KMS-11 (cell line): ENCODE measurements around the gene MICAL3.

ENCODE experiments used
- H2AFZ ChIP-seq: fragments of 200-600 bp; sonication (generic); 2 replicates; pipeline ENCODE4 v1.6.1; 2016; ENCODE audit warnings: antibody characterized with exemption, mixed run types, low read depth
- H3K27ac ChIP-seq: fragments of 200-600 bp; sonication (generic); 2 replicates; pipeline ENCODE4 v1.6.1; 2016; ENCODE audit warnings: mild to moderate bottlenecking, mixed run types
- H3K27me3 ChIP-seq: fragments of 200-600 bp; sonication (generic); 2 replicates; pipeline ENCODE4 v1.6.1; 2017; ENCODE audit warnings: mild to moderate bottlenecking, low read depth, mixed run types, moderate library complexity; ENCODE audit not compliant: insufficient read depth
- H3K36me3 ChIP-seq: fragments of 200-600 bp; sonication (generic); 2 replicates; pipeline ENCODE4 v1.6.1; 2017; ENCODE audit warnings: mild to moderate bottlenecking, mixed run types; ENCODE audit not compliant: insufficient read depth
- H3K4me1 ChIP-seq: fragments of 200-600 bp; sonication (generic); 2 replicates; pipeline ENCODE4 v1.6.1; 2016; ENCODE audit warnings: mild to moderate bottlenecking, low read depth, mixed run types; ENCODE audit not compliant: poor library complexity, severe bottlenecking
- H3K4me2 ChIP-seq: fragments of 200-600 bp; sonication (generic); 2 replicates; pipeline ENCODE4 v1.7.0; 2016; ENCODE audit warnings: mild to moderate bottlenecking, mixed run types
- H3K4me3 ChIP-seq: fragments of 200-600 bp; sonication (generic); IDR thresholded peaks from 2 replicates; pipeline ENCODE4 v1.6.1; 2017; ENCODE audit warnings: low read depth, low read length, mixed read lengths; ENCODE audit not compliant: insufficient read depth
- H3K79me2 ChIP-seq: fragments of 200-600 bp; sonication (generic); 2 replicates; pipeline ENCODE4 v1.6.1; 2016; ENCODE audit warnings: low read depth, mixed run types; ENCODE audit not compliant: insufficient read depth
- H3K9ac ChIP-seq: fragments of 200-600 bp; sonication (generic); 2 replicates; pipeline ENCODE4 v1.6.1; 2016; ENCODE audit warnings: mild to moderate bottlenecking, mixed run types
- H4K20me1 ChIP-seq: fragments of 200-600 bp; sonication (generic); 2 replicates; pipeline ENCODE4 v1.6.1; 2016; ENCODE audit warnings: mild to moderate bottlenecking, mixed run types; ENCODE audit not compliant: insufficient read depth
- TF ChIP-seq, protein P1 (sequence below): fragments of 200-600 bp; sonication (generic); conservative IDR thresholded peaks from 2 replicates; pipeline ENCODE4 v1.6.1; 2017; ENCODE audit warnings: low read depth, mild to moderate bottlenecking, antibody characterized with exemption, low read length, moderate library complexity, mixed read lengths

Gene MICAL3

DNA sequence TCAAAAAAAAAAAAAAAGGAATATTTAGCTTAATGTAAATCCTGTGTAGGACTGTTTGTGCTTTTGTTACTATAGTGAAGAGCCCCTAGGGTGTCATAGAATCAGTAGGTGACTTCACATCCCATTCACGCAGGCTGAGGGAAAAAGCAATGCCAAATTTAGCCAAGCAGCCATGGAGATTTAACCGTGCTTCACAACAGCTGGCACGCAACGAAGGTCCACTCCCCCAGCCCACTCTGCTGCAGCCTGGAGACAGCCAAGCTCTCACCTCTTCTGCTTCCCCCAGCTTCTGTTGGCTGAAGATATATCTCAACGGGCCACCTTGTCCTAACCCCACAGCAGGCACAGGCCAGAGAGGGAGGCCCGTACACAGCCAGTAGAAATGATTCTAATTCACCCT lies 171.3 kb downstream of the MICAL3 start:
- no peak overlapping the region for H3K27ac ChIP-seq
- TF ChIP-seq, protein P1, sequence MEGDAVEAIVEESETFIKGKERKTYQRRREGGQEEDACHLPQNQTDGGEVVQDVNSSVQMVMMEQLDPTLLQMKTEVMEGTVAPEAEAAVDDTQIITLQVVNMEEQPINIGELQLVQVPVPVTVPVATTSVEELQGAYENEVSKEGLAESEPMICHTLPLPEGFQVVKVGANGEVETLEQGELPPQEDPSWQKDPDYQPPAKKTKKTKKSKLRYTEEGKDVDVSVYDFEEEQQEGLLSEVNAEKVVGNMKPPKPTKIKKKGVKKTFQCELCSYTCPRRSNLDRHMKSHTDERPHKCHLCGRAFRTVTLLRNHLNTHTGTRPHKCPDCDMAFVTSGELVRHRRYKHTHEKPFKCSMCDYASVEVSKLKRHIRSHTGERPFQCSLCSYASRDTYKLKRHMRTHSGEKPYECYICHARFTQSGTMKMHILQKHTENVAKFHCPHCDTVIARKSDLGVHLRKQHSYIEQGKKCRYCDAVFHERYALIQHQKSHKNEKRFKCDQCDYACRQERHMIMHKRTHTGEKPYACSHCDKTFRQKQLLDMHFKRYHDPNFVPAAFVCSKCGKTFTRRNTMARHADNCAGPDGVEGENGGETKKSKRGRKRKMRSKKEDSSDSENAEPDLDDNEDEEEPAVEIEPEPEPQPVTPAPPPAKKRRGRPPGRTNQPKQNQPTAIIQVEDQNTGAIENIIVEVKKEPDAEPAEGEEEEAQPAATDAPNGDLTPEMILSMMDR = no peak
- no peaks in the 10 kb centered on the region for H4K20me1 ChIP-seq
- H3K9ac ChIP-seq = no peak overlapping the region
- no peak overlapping the region for H3K4me2 ChIP-seq
- no peaks in the 10 kb centered on the region for H3K36me3 ChIP-seq
- H3K79me2 ChIP-seq = no peaks in the 10 kb centered on the region
- no peak overlapping the region for H2AFZ ChIP-seq
- no peak overlapping the region for H3K4me3 ChIP-seq
- H3K4me1 ChIP-seq = no peaks in the 10 kb centered on the region
- no peaks in the 10 kb centered on the region for H3K27me3 ChIP-seq

DNA sequence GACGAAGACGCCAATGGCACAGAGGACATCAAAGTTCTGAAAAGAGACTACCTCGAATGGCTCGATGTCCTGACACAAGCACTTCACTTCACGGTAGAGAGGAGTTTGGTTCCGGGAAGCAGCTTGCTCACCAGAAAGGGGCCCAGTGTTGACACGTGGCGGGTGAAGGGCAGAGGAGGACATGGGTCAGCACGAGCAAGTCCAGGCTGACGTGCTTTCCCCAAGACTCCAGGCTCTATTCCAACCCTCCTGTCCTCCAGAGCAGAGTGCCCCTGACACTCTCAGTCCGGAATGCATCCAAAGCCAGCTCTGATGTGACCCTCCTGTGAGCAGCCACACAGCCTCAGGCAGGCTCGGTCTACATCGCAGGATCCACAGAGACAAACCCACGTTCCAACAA lies 172.6 kb downstream of the MICAL3 start:
- Histone ChIP-seq H3K4me1 (no peaks in the 10 kb centered on the region), H3K4me3 (no peak overlapping the region), H3K4me2 (no peak overlapping the region), H3K36me3 (no peaks in the 10 kb centered on the region), H3K27ac (no peak overlapping the region), H3K9ac (no peak overlapping the region), H4K20me1 (no peaks in the 10 kb centered on the region), H2AFZ (no peak overlapping the region), H3K27me3 (no peaks in the 10 kb centered on the region), H3K79me2 (no peaks in the 10 kb centered on the region)
- TF ChIP-seq, protein P1 = no peak

DNA sequence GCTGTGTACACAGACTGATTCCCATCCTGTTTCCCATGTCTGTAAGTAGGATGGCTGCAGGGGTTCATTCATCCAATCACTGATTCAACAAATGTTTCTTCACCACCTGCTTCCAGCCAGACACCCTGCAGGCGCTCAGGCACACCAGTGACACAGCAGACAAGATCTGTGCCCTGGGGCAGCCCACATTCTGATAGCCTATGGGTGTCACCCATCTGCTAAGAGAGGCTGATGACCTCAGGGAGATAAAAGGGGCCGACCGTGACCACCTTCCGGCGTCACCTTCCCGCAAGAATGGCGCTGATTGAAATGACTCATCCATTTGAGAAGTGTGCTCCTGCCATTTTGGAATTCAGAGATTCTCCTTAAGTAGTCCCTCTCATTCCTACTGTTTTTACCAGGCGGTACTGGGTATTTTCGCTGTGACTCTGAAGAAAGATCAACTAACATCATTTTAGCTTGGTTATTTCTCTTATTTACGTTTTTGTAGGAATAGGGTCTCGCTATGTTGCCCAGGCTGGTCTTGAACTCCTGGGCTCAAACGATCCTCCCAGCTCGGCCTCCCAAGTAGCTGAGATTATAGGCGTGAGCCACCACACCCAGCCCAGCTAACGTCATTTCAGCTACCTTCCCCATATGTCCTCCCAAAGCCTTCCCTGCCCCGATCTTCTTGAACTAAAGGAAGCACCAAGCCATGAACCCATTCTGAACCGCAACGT lies 176.8 kb downstream of the MICAL3 start:
- H3K79me2 ChIP-seq = no peaks in the 10 kb centered on the region
- TF ChIP-seq, protein P1 = no peak
- no peak overlapping the region for H3K27ac ChIP-seq
- H3K4me2 ChIP-seq = no peak overlapping the region
- H3K27me3 ChIP-seq = no peaks in the 10 kb centered on the region
- no peak overlapping the region for H2AFZ ChIP-seq
- no peaks in the 10 kb centered on the region for H4K20me1 ChIP-seq
- no peaks in the 10 kb centered on the region for H3K36me3 ChIP-seq
- no peaks in the 10 kb centered on the region for H3K4me1 ChIP-seq
- H3K9ac ChIP-seq = no peak overlapping the region
- no peak overlapping the region for H3K4me3 ChIP-seq

DNA sequence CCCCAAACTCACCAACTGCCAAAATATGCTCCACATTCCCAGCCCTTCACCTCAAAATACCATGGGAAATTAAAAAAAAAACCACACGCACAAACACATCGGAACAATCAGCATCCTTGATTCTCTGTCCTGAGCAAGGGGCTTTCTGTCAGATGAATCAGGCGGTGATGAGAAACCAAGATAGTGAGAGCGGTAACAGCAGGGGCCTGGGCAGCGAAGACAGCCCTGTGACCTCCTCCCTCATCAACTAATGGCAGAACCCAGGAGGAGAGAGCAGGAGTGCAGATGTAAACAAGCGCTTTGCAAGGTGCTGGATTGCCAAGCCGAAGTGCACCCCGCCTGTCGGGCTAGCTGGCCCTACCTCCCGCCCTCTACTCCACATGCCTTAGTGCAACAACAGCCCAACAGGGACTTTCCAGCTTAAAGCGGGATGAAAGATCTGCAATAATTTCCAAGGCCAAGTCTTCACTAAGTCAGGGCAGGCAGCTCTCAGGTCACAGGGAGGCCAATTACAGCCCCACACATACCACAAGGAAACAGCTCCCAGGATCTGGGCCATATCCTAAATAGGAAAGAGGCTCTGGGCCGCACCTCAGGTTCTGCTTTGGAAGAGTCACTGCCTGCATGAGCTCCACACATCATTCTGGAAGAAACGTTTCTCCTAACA lies 177.9 kb downstream of the MICAL3 start:
- Histone ChIP-seq H3K4me1 (no peaks in the 10 kb centered on the region), H3K36me3 (no peaks in the 10 kb centered on the region), H3K4me2 (no peak overlapping the region), H3K9ac (no peak overlapping the region), H3K4me3 (no peak overlapping the region), H3K79me2 (no peaks in the 10 kb centered on the region), H2AFZ (no peak overlapping the region), H3K27me3 (no peaks in the 10 kb centered on the region), H3K27ac (no peak overlapping the region), H4K20me1 (no peaks in the 10 kb centered on the region)
- TF ChIP-seq, protein P1 = no peak
